Measurements from ENCODE around the gene SPAG16.
"Not testable (repeated sequence)": the region's sequence is repeated elsewhere in the genome, so short reads cannot be mapped to it uniquely, and the experiment has no call there.

The SPAG16 gene

GRCh38 chr2:213561759-213562158 lies 277.5 kb downstream of the SPAG16 start:
- no peak for DNase-seq

- no peak for DNase-seq
Measured at GRCh38 chr2:213562539-213563180, 278.4 kb downstream of the SPAG16 start.

DNA sequence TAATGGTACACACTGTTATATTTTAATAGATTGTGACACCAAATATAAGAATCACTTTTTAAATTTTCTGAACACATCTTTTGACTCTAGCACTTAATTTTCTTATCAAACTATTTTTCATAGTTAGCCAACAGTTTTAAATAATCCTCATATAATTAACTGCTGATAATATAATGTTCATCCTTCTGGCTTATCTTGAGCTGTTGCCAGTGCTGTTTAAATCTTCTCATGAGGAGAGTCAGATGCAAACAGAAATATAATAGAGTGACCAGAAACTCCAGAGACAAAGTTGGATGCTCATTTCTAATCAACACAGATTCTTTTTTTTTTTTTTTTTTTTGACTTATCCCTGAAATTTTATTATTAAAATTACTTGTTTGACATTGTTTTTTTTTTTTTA lies 282.6 kb downstream of the SPAG16 start:
- no peak for DNase-seq

DNA sequence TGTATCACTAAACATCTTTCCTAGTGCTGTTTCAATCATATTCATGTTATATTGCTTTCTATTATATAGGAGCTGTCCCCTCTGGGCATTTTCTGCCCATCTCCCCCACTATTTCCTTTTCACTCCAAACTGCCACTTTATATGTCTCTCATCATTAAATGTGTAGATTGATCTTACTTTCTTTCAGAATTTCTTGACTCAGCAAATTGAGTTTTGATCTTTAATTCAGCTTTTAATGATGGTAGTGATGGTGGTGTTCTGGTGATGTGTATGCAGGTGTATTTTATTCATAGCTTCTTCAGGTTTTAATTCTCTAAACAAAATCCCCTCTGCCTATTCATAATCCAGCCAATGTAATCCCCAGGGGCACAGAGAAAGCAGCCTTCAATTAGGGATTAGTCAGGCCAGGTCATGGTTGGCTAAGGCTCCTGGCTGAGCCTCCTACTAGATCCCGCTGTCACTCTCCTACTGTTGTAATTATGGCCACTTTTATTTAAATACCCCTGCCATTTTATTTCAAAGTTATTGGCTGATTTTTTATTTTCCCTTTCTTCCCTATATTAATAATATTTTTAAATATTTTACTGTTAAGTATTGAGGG lies 325.4 kb downstream of the SPAG16 start:
- DNase-seq = no peak

DNA sequence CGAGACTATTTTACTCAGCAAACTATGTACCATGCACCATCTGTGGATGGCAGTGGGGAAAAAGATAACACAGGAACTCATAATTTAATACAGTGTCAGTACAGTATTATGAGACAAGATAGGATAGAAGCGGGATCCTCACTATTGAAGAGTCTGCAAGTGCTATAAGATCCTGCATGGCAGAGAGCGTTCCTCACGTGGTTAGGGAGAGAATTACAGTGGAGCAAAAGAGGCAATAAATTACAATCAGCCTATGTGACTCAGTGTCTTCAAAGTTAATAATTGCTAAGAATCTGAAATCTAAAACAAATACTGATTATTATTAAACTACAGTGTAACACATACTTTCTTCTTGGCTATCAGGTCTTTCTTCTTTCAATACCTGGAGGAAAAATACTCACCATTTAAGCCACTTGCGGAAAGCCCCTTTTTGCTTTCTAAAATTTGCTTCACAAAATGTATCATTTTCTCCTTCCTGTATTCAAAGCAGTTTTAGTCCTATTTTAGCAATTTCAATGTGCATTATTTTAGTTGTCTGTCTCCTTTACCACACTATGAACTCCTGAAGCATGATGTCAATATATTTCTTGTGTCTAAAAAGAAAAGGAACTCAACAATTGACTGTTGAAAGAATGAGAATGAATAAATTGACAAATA lies 342.9 kb downstream of the SPAG16 start:
- DNase-seq = no peak

GRCh38 chr2:213627835-213628460 lies 343.7 kb downstream of the SPAG16 start:
- no peak for DNase-seq

- DNase-seq = no peak
Measured at GRCh38 chr2:213640738-213641425, 356.6 kb downstream of the SPAG16 start.

DNA sequence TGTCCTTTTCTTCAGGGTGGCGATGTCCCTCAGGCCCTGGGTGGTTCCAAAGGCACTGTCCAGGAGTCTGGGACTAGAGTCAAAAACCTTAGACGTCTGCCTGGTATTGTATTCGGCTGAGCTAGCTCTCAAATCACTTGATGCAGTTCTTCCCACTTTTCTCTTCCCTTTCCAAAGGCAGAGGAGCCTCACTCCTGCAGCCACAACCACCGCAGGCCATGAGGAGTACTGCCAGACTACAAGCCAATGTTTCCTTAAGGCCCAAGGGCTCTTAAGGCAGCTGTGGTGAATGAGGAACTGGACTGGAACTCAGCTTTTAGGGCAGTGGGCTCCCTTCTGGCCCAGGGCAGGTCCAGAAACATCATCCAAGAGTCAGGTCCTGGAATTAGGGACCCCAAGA lies 360.7 kb downstream of the SPAG16 start:
- no peak for DNase-seq

DNA sequence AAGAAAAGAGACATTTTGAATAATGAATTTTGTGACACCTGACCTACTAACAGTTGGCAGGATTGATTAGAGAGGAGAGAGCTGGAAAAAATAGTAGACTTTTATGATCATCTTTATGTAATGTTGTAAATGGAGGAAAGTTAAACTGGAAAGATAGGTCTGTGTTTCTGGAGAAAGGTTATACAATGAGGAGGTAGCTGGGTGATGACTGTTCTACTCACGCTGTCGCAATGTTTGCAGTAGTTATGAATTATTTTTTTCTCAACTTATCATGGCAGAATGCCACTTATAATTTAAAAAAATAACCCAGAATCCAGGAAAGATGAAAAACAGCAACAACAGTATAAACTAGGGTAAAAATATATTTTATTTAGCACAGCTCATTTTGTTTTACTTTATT lies 364.9 kb downstream of the SPAG16 start:
- no peak for DNase-seq

GRCh38 chr2:213664817-213665216 lies 380.6 kb downstream of the SPAG16 start:
- no peak for DNase-seq

GRCh38 chr2:213669657-213670056 lies 385.4 kb downstream of the SPAG16 start:
- no peak for DNase-seq

- no peak for DNase-seq
Measured at GRCh38 chr2:213678437-213679218, 394.4 kb downstream of the SPAG16 start.

GRCh38 chr2:213679894-213680293 lies 395.6 kb downstream of the SPAG16 start:
- DNase-seq = no peak

DNA sequence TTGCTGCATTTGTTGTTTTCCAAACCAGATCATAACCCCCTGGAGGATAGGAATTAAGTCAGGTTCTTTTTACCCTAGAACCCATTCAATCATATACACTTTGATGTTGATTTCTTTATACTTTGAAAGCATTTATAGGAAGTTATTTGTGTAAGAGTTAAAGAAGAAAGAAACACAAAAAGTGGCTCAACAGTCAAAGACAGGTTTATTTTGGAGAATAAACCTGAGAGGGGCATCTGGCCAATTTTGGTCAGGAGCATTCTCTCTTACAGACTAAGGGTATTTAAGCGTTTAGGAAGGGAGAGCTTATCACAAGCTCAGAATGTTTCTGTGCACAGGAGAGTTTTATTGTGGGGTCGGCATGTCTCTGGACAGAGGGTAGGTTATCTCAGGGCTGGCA lies 398.0 kb downstream of the SPAG16 start:
- DNase-seq = no peak

DNA sequence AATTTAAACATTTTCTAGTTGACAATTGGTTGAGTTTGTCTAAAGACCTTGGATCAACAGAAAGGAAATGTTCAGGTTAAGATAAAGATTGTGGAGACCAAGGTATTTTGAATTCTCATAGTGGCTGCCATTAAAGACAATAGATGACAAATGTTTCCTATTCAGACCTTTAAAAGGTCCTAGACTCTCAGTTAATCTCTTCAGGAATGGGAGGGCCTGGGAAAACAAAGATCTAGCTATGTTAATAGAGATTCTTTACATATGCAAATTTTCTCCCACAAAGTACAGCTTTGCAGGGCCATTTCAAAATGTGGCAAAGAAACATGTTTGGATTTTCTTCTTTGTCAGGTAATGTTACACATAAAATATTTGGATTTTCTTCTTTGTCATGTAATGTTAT lies 403.9 kb downstream of the SPAG16 start:
- DNase-seq = no peak

DNA sequence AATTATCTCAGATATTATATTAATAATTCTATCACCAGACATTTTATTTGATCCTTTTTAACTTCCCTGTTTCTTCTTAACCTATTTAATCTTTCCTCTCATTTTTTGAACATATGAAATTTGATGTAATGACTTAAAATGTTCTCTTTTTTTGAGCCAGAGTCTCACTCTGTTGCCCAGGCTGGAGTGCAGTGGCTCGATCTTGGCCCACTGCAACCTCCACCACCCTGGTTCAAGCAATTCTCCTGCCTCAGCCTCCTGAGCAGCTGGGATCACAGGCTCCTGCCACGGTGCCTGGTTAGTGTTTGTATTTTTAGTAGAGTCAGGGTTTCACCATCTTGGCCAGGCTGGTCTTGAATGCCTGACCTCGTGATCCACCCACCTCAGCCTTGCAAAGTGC lies 404.6 kb downstream of the SPAG16 start:
- not testable (repeated sequence) for DNase-seq

DNA sequence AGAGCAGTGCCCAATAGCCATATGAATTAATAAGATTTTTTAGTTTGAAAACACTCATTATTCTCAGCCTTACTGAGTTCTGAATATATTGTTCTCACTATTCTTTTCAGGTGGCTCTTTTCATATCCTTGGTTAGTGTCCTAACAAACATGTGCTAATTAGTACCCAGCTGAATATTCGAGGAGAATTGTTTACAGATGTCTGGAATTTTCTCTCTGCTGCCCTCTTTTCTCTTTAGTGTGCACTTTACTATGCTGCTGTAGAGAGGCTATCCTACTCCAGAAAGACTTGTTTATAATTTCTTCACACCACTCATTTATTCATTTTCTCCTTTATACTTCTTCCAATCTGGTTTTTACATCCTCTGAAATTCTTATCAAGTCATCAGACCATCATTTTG lies 405.3 kb downstream of the SPAG16 start:
- DNase-seq = no peak

DNA sequence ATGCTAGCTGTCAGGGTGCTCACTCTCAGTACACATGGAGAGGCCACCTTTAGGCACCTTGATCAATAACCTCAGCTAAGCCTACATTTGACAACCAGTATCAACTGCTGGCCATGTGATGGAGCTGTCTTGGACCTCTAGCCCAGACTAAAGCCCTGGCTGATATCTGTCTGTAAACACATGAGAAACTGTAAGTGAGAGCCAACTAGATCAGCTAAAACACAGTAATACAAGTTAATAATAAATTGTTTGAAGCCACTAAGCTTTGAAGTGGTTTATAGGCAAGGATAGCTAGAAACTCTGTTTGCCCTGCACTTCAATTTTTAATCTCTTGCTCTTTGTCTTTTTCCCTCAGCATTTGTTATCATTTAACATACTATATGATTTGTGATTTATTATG lies 407.1 kb downstream of the SPAG16 start:
- no peak for DNase-seq

DNA sequence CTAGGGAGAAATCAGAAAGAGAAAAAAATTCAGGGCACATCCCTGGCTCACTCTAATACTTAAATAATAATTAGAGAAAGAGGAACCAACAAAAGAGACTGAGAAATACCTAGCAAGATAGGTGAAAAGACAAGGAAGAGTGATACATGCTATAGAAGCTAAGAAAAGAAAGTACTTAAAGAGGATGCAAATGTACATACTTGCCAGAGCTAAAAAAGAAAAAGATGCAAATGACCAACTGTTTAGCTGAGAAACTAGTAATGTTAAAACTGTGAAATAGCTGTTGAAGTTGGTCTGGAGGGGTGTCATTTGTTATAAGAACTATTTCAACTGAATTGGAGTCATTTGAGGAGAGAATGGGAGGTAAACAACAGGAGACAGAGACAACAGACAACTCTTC lies 412.2 kb downstream of the SPAG16 start:
- no peak for DNase-seq

GRCh38 chr2:213701365-213701764 lies 417.1 kb downstream of the SPAG16 start:
- not testable (repeated sequence) for DNase-seq

DNA sequence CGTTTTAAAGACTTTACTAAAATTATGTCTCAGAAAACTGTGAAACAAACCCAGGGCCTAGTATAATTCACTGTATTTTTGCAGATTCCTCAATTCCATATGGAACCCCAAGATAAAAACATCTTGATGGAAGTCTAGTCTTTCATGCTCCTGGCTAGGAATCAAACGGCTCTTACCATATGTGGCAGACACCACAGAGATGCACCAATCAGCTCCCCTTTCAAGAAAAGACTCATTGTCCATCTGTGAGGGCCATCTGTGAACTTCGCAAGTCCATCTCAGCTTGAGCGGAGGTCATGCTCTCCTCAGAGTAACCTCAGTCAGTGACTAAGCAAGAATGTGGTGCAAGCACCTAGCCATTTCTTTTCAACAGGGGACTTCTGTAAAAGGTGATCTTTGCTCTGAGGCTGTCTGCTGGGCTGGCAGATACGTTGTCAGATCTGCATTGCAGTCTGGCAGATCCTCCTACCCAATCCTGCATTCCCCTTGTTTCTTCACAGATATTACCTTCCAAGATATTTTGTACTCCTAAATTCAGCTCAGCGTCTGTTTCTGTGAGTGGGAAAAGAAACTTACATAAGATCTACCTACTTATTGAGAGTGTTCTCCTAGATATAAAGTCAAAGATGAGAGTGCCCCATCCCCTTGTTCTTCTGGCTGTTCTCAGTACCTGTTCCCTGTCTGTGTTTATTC lies 419.3 kb downstream of the SPAG16 start:
- no peak for DNase-seq

- DNase-seq = no peak
Measured at GRCh38 chr2:213710164-213710563, 425.9 kb downstream of the SPAG16 start.

Measured in retina (tissue), 1 donor.